ENCODE results near the gene PPP6R3. TPM values are rescaled to one million over a fixed set of nuclear protein-coding genes. Genes with fewer than 3 reads are reported as not detected.

PPP6R3 gene
- total RNA-seq, 2 donors from 2014 or later = 95.0 to 103 TPM

- intact Hi-C loops (cut with DNase I) = no loop called here
- no peak for DNase-seq
- no peak overlapping the region for H3K27ac ChIP-seq
These were observed 23.3 kb upstream of the PPP6R3 start for GRCh38 chr11:68436985-68437926.

GRCh38 chr11:68437927-68438657 lies 22.5 kb upstream of the PPP6R3 start:
- no peak for TF ChIP-seq CTCF (IDR thresholded peaks at IDR 0.05)

More at GRCh38 chr11:68436985-68437926, 23.3 kb upstream of the PPP6R3 start:
- Histone ChIP-seq H3K4me1 (no peaks in the 10 kb centered on the region), H3K9me3 (no peaks in the 10 kb centered on the region), H3K9ac (ENCODE audit: low read depth in 2 of 2, low read length in 2 of 2) (no peak overlapping the region), H3K36me3 (peaks cover 8% of the 10 kb centered on the region), H3K4me3 (no peak overlapping the region), H3K27me3 (no peaks in the 10 kb centered on the region)
- TF ChIP-seq CTCF (IDR thresholded peaks at IDR 0.05) = no peak

DNA sequence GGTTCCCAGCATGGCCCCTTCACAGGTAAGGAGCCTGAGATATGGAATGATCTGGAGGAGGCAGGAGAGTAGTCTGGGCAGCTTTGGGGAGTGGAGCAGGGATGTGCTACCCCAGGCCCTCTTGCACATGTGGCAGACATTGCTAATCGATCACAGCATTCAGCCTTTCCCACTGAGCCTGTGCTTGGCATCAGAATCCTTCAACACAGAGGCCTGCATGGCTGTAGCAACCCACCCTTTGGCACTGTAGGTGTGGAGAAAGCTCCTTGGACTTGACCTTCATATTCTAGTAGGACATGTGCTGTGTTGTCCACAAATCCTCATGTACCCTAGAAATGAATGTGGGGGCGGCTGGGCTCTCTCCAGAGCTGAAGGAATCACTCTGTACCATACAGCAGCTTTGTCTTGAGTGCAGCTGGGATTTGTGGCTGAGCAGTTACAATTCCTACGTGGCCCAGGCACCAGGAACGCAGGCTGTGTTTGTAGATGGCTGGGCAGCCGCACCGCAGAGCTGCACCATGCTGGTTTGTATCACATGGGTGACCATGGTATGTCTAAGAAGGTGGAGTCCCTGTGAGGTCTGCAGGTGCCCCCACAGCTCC lies 21.8 kb upstream of the PPP6R3 start:
- no peak for TF ChIP-seq CTCF (IDR thresholded peaks at IDR 0.05)
- intact Hi-C loops (cut with DNase I) = no loop called here
- Histone ChIP-seq H3K36me3 (peaks cover 8% of the 10 kb centered on the region), H3K9ac (ENCODE audit: low read depth in 2 of 2, low read length in 2 of 2) (no peak overlapping the region), H3K27me3 (no peaks in the 10 kb centered on the region), H3K27ac (no peak overlapping the region), H3K4me1 (no peaks in the 10 kb centered on the region), H3K4me3 (no peak overlapping the region), H3K9me3 (no peaks in the 10 kb centered on the region)
- DNase-seq = no peak

More at GRCh38 chr11:68437927-68438657, 22.5 kb upstream of the PPP6R3 start:
- H3K27me3 ChIP-seq = no peaks in the 10 kb centered on the region
- H3K27ac ChIP-seq = no peak overlapping the region
- H3K4me3 ChIP-seq = no peak overlapping the region
- intact Hi-C loops (cut with DNase I) = no loop called here
- DNase-seq = no peak
- H3K36me3 ChIP-seq = peaks cover 8% of the 10 kb centered on the region
- H3K9ac ChIP-seq (ENCODE audit: low read depth in 2 of 2, low read length in 2 of 2) = no peak overlapping the region
- no peaks in the 10 kb centered on the region for H3K4me1 ChIP-seq
- no peaks in the 10 kb centered on the region for H3K9me3 ChIP-seq

GRCh38 chr11:68439355-68440065 lies 21.0 kb upstream of the PPP6R3 start:
- Histone ChIP-seq H3K9ac (ENCODE audit: low read depth in 2 of 2, low read length in 2 of 2) (no peak overlapping the region), H3K4me3 (no peak overlapping the region), H3K27ac (no peak overlapping the region), H3K9me3 (no peaks in the 10 kb centered on the region), H3K4me1 (no peaks in the 10 kb centered on the region), H3K36me3 (peaks cover 8% of the 10 kb centered on the region), H3K27me3 (no peaks in the 10 kb centered on the region)
- no peak for DNase-seq
- TF ChIP-seq CTCF (IDR thresholded peaks at IDR 0.05) = no peak
- intact Hi-C loops (cut with DNase I) = loop anchor here (10.0 kb wide), 1 partner anchor 145 kb away; no protein-coding TSS in a partner anchor

DNA sequence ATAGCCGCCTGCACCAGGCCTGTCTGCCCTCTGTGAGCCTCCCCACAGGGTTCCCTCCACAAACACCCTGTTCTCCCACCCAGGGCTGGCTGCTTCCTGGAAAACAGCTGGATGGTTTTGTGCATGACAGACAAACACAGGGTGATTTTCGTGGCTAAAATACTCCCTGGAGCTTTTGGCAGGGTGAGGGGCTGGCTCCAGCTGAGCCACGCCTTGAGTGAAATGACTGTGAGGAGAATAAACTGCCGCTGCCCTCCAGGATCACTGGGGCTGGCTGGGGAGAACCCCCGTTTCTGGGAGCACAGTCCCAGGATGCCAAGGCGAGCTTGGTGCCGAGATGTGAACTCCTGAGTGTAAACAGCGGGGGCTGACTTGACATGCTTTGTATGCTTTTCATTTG lies 20.3 kb upstream of the PPP6R3 start:
- H3K27ac ChIP-seq = no peak overlapping the region
- H3K4me1 ChIP-seq = no peaks in the 10 kb centered on the region
- H3K9me3 ChIP-seq = no peaks in the 10 kb centered on the region
- H3K4me3 ChIP-seq = no peak overlapping the region
- no peak for DNase-seq
- TF ChIP-seq CTCF (IDR thresholded peaks at IDR 0.05) = no peak
- H3K36me3 ChIP-seq = peaks cover 3% of the 10 kb centered on the region
- no peaks in the 10 kb centered on the region for H3K27me3 ChIP-seq
- intact Hi-C loops (cut with DNase I) = loop anchor here (10.0 kb wide), 1 partner anchor 145 kb away; no protein-coding TSS in a partner anchor
- H3K9ac ChIP-seq (ENCODE audit: low read depth in 2 of 2, low read length in 2 of 2) = no peak overlapping the region
